HG03159 (cell line): Measurements from ENCODE around the gene UBA5.
A peak's percentile ranks its signal among the peaks of the same experiment; 100 is the strongest.
"Not testable (repeated sequence)": the region's sequence is repeated elsewhere in the genome, so short reads cannot be mapped to it uniquely, and the experiment has no call there.

ENCODE experiments used
- ATAC-seq: cut with Tn5 transposase; IDR thresholded peaks from one replicate; pipeline ENCODE4 v1.9.1; 2021; ENCODE audit warnings: mild to moderate bottlenecking, moderate library complexity; ENCODE audit not compliant: unreplicated experiment

Gene UBA5

GRCh38 chr3:132660052-132660810 lies at the start of gene UBA5:
UBA5 (plus strand) TSS chr3:132660329; CDS start chr3:132660538, 209 bp downstream.
- ATAC-seq: peak; percentile 70

- ATAC-seq: not testable (repeated sequence)
These were observed 44.8 kb upstream of the UBA5 start for GRCh38 chr3:132615301-132615700.

GRCh38 chr3:132615881-132616280 lies 44.2 kb upstream of the UBA5 start:
- ATAC-seq: no peak

- no peak for ATAC-seq
These were observed 43.3 kb upstream of the UBA5 start for GRCh38 chr3:132616780-132617179.

GRCh38 chr3:132622148-132622547 lies 38.0 kb upstream of the UBA5 start:
- ATAC-seq: no peak

GRCh38 chr3:132622761-132623160 lies 37.4 kb upstream of the UBA5 start:
- ATAC-seq: no peak

GRCh38 chr3:132623646-132624045 lies 36.5 kb upstream of the UBA5 start:
- ATAC-seq: no peak

- no peak for ATAC-seq
These were observed 35.3 kb upstream of the UBA5 start for GRCh38 chr3:132624790-132625189.

- peak; percentile 91 for ATAC-seq
These were observed 34.5 kb upstream of the UBA5 start for GRCh38 chr3:132625613-132626012.

GRCh38 chr3:132626955-132627354 lies 33.2 kb upstream of the UBA5 start:
- no peak for ATAC-seq

- no peak for ATAC-seq
These were observed 32.0 kb upstream of the UBA5 start for GRCh38 chr3:132628157-132628556.

- ATAC-seq: no peak
These were observed 30.2 kb upstream of the UBA5 start for GRCh38 chr3:132629928-132630327.

GRCh38 chr3:132630612-132631011 lies 29.5 kb upstream of the UBA5 start:
- ATAC-seq: no peak

GRCh38 chr3:132635052-132635451 lies 25.1 kb upstream of the UBA5 start:
- ATAC-seq: no peak

GRCh38 chr3:132637590-132637989 lies 22.5 kb upstream of the UBA5 start:
- no peak for ATAC-seq

GRCh38 chr3:132638706-132639105 lies 21.4 kb upstream of the UBA5 start:
- ATAC-seq: no peak

- not testable (repeated sequence) for ATAC-seq
These were observed 18.7 kb upstream of the UBA5 start for GRCh38 chr3:132641427-132641826.

- no peak for ATAC-seq
These were observed 18.1 kb upstream of the UBA5 start for GRCh38 chr3:132641837-132642538.

GRCh38 chr3:132642539-132642847 lies 17.6 kb upstream of the UBA5 start:
- ATAC-seq: no peak

GRCh38 chr3:132643366-132643765 lies 16.8 kb upstream of the UBA5 start:
- ATAC-seq: no peak

GRCh38 chr3:132645058-132645457 lies 15.1 kb upstream of the UBA5 start:
- no peak for ATAC-seq

- ATAC-seq: no peak
These were observed 10.0 kb upstream of the UBA5 start for GRCh38 chr3:132650153-132650552.
